HG02759 (cell line): ENCODE data around the gene CEP112.
A peak's percentile ranks its signal among the peaks of the same experiment; 100 is the strongest.

Source experiments
- ATAC-seq: cut with Tn5 transposase; IDR thresholded peaks from one replicate; pipeline ENCODE4 v1.9.1; 2021; ENCODE audit warnings: mild to moderate bottlenecking, moderate library complexity; ENCODE audit not compliant: unreplicated experiment

Gene CEP112

DNA sequence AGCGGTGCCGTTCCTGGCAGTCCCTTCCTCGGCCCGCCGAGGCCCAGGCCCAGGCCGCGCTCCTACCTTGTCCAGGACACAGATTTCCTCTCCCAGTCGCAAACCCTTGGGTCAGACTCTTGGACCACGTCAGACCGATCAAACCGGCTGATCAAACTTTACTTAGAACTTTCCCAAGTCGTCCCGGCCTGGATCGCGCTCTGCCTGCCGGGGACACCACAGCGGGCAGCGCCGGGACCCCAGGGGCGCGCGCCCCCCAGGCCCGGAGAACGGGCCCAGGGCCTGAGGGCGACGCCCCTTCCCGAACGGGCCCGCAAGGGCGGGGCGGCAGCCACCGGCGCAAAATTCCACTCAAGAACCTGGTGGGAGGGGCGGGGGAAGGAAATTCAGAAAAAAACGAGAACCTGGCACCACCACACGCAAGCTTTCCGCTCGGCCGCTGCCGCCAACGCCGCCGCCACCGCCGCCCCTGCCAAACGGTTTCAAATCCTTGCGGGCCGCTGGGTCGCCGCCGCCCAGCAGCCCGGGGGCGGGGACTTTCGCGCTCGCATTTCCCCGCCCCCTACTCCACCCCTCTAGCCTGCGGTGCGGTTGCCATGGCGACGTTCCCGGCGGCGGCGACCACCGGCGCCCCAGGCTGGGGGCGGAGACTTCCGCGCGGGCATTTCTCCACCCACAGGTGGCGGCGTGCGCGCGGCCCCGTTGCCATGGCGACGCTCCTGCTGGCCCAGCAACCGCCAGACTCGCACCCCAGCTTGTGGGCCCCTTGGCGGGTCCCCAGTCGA, at the start of gene CEP112:
Gene CEP112 (minus strand): TSS at position 541 of the 785 bp plus-strand sequence.
- ATAC-seq: peak; percentile 75

DNA sequence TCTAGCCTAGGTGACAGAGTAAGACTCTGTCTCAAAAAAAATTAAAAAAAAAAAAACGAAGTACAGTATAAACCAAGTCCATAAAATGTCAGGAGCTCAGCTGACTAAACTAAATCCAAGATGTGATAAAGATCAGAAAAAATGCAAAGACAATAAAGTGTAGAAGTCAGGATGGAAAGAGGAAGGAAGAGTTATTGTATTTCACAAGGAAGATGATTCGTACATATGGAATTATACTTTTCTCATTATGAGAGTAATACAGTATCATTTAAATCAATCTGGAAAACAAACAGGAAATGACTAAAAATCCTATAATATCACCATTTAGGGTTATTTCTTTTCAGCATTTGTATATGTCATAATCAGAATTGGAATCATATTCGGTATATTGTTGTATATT, 48.7 kb upstream of the CEP112 start:
- ATAC-seq: no peak

DNA sequence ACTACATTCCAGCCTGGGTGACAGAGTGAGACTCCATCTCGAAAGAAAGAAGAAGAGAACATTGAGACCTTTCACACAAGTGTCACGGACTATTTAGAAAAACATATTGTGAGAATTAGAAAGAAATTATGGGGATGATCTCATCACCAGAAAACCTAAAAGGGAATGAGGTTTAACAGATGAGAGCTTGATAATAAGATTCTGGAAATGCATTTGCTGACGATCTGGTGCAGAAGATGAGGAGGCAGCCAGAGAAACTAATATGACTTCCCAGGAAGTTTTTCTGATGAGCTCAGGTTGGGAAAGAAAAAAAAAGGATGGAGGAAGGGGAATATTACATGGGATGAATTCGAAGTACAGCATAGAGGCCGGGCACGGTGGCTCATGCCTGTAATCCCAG, 48.1 kb upstream of the CEP112 start:
- ATAC-seq: no peak

DNA sequence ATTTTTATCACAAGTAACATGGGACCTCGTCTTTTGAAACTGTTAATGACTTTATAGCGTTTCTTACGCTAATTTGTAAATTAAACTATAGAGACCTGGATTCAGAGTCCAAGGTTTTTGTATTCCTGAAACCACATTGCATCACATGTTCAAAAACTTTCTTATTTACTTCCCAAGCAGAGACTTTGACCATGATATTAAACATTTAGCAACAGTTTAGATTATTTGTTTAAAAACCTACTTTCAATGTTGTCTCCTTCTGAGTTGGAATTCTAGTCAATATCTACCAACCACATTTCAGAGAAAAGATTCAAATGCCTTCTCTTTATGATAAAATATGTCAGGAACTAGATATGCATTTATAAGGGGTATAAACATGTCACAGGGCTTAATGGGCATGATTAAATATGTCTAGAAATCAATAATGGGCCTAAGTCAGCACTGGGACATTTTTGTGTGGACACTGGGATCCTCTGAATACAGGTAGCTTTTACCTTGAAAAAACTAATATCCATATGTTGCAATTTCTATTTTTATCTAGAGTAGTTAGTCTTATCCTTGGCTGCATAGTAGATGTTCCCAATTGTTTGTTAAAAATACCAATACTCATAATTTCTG, 43.6 kb upstream of the CEP112 start:
- ATAC-seq: no peak

DNA sequence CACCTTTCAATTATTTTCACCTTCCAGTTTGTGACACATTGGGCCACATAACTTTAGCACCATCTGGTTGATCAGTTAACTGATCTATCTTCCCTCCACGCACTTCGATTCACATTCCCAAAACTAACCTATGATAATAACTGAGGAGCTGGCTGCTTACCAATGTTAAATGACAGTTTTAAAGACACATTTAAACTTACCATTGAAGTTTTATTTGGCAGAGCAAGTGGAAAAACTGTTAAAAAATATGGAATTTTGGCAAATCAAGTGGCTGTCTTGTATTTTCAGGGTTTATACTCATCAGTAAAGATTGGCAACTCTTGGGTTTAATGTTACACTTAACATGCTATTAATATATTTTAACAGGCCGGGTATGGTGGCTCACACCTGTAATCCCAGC, 42.7 kb upstream of the CEP112 start:
- ATAC-seq: no peak

DNA sequence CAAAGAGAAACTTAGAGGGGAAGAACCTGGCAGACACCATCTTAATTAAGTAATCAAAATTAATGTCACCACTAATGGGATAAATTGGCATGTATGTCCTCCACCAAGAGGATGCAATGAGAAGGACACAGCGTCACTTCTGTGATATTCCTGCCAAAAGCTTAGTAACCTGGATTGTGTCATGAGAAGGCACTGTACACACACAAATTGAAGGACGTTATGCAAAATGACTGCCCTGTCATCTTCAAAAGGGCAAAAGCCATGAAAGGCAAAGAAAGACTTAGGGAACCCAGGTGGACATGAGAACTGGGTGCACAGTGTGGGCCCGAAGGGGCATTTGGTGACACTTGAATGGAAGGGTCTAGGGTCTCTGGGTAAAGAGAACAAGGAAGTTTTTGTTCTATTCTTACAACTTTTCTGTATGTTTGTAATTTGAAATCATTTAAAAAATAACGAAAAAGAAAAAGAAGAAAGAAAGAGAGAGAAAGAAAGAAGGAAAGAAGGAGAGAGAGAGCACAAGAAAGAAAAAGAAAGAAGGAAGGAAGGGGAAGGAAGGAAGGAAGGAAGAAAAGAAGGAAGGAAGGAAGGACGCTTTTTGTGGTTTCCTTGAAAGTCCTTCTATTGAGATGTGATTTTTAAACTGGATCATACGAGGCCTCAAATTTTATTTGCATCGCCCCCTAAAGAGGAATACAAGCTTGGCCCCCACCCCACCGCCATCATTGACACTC, 41.3 kb upstream of the CEP112 start:
- ATAC-seq: no peak

DNA sequence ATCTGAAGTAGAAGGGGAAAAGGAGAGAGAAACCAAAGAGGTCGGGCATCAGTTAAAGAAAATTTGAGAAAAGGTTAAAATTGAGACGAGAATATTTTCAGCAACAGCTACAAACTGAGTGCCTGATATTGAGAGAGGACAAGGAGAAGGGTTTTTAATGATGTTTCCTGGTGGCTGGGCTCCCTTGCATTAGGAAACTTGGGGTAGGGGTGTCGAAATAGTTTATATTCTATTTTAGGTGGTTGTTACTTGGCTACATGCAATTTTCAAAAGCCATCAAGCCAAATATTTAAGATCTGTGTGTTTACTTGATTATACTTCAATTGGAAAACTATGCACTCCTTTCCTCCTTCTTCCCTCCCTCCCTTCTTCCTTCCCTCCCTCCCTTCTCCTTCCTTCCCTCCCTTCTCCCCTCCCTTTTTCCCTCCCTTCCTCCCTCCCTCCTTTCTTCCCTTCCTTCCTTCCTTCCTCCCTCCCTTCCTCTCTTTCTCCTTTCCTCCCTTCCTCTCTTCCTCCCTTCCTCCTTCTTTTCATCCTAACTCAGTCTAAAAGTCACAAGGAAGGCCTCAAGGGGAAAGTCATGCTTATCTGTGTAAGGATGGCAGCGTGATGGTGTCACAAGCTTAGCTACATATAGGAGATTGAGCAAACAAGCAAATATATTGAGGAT, 39.1 kb upstream of the CEP112 start:
- ATAC-seq: no peak

DNA sequence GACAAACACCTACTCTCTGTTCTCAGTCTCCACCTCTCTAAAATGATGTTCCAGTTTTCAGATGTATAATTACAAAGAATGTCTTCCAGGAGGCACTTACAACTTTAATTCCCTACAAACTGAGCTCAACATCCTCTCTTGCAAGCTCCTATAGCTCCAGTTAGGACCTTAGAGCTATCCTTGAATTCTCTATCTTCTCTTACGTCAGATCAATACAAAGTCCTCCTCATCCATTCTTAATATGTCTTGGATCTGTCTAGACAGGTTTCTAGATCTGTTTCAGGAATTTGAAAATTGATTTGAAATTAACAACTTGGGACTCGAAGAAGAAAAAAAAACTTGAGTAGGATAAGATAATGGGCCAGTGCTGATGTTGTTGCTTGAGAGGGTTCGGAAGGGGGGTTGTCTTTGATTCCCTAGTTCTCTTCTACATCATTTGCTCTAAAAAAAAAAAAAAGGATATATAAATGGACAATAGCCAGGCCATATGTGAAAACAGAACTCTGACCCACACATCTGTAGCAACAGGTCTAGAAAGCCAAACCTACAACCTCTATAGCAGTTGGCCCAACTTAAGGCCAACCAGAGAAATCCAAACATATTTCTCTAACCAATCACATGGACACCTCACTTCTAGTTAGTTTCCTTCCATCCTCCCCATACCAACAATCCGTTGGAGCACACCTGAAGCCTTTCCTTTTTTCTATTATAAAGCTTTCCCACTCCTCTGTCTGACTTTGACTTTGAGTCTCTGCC, 38.0 kb upstream of the CEP112 start:
- no peak for ATAC-seq

DNA sequence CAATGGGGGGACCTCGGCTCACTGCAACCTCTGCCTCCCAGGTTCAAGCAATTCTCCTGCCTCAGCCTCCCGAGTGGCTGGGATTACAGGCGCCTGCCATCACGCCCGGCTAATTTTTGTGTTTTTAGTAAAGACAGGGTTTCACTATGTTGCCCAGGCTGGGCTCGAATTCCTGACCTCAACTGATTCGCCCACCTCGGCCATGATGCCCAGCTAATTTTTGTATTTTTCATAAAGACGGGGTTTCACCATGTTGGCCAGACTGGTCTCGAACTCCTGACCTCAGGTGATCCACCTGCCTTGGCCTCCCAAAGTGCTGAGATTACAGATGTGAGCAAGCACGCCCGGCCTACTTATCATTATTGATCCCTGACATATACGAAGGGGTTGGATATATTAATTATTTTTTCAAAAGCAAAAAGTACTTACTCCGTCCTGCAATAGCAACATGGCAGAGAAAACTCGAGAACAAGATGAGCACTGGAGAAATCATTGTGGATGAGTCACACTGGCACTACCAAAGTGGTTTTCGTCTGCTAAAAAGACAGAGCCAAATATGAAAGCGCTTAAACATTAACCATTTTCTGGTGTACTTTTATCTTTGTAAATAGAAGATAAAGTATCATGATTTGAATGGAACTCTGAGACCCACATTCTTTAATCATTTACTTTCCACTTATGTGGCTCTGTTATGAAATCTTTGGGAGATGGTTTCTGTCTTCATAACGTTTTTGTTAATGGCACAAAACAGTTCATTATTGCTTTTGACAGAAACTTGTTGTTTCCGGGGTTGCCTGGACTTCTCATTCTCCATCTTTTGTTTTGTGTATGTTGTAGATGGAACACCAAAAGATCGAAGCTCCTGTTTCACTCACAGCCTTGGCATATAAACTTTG, 37.2 kb upstream of the CEP112 start, which contains the start of gene APOH:
Gene APOH (minus strand): TSS at position 529 of the 896 bp plus-strand sequence. CDS start 36 bp downstream, at position 493.
- ATAC-seq: no peak

DNA sequence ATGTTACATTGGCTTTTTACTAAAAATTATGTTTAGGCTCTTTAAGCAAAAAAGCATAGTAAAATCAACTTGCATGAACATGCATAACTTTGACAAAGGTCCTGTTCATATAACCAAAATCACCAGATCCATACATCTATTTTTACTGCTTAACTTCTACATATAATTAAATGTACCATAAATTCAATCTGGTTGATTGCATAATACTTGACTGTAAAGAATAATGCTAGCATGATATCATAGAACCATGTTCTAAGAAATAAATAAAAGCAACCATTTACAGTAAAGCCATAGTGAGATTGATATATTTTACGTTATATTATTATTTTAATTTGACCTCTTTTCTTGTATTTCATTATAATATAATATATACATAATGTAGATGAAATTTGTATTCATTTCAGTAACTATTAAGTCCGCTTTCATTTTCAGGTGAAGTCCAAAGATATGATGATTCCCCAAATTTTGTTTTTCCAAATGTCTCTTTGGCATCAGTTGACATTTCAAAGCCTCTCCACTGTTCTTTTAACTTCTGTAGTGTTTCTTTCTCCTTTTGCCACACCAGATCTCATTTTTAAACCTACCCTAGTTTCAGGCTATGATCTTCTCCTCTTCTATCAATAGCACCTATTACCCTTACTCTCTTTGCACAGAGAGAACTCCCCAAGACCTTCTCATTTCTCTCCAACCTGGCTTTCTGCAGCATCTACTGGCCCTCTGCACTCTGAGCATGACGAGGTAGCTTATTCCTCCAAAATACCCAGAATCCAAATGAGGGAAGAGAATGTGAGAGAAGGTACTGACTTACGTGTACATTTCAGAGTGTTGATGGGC, 35.5 kb upstream of the CEP112 start:
- no peak for ATAC-seq

DNA sequence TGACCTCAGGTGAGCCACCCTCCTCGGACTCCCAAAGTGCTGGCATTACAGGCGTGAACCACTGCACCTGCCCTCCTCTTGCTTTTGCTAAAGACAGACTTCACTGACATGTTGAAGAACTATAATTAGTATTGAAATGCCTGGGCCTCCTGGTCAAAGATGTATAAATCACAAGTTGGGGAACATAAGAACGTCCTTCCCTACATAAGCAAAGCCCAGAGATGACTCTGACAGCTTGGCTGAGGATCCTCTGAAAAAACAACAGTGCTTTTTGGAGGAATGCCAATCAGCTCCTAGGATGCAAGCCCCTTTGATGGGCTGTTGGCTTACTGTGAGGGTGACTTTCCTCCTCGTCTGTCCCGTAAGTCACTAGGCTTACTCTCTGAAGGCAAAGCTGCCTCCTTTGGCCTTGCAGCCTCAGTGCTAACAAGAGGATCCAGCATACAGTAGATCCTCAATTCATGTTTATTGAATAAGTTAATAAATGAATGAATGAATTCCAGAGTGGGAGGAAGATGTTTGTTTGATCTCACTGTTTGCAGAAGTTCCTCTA, 30.9 kb upstream of the CEP112 start:
- ATAC-seq: no peak

DNA sequence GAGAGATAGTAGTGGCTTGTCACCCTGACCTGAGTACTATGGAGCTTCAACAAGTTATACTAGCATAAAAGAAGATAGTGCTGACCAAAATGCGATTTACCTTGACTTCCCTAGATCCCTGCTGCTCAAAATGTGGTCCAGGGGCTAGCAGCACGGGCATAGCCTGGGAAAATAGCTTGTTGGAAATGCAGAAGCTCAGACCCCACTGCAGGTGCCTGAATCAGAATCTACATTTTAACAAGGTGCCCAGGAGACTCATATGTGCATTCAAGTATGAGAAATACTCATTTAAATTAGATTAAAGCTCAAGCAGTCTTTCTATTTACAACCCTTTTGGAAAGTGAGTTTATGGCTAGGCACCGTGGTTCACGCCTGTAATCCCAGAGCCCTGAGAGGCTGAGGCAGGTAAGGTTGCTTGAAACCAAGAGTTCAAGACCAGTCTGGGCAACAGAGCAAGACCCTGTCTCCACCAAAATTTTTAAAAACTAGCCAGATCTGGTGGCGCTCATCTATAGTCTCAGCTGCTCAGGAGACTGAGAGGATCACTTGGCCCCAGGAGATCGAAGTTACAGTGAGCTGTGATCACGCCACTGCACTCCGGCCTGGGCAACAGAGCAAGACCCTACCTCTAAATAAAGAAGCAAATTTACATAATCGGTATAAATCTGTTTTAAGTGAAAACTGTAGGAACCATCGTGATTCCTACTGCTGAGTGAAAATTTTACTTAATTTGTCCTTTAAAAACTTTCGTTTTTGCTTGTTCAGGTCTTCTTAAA, 30.0 kb upstream of the CEP112 start:
- ATAC-seq: no peak

DNA sequence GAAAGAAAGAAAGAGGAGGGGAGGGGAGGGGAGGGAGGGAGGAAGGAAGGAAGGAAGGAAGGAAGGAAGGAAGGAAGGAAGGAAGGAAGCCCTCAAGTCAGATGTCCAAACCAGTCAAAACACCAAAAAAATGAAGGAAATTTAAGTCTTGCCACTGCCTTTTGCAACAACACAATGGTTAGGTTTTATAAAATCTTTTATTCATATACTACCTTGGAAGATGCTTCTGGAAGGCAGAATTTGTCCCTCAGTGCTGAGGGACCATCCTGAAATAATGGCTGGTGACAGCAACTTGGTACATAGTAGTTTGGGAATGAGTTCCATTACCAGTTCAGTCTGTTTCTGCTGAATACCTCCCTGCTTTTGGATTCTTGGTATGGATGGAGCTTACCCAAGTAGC, 29.4 kb upstream of the CEP112 start:
- no peak for ATAC-seq

DNA sequence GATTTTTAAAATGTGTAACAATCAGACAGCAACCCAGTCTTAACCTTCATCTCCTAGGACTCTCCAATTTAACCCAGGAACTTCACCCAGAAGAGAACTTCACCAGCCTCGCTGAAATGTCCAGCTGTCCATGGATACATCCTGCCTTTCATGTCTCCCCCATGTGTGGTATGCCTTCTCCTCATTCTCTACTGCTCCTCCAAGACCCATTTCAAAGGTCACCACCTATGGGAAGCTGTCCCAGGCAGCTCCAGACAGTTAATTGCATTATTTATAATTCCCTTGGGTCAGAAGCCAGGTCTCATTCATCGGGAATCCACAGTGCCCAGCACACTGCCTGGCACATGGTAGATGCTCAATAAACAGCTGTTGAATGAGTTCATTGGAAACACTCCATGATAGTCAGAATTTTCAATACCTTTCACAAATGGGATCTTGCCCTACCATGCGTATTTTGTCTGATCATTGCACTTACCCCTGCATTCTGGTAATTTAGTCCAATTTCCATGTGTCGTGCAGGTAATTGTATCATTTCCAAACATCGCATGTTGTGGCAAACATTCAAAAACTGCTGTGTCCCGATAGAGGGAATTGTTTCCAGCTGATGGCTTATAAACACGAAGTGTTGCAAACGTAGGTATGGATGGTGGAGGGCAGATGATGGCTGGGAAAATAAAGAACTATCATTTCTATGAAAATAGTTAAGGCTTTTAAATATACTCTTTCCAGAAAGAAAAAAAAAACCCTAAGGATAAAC, 28.3 kb upstream of the CEP112 start:
- no peak for ATAC-seq

DNA sequence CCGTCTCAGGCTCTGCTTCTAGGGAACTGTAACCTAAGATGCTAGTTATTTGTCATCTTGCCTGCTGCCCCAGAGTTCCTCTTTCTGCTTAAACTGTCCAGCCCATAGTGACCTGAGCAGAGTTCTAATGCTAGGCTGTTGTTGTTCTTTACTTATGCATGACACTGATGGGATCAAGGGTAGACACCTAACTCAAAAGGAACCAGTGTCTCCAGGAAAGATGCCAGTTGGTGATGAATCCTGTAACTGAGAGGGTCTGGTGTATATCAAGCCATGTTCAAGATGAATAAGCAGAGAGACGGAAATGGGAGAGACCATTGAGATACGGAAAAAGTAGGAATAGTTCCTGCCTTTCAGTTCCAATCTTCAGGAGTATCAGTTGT, 23.6 kb upstream of the CEP112 start:
- no peak for ATAC-seq

DNA sequence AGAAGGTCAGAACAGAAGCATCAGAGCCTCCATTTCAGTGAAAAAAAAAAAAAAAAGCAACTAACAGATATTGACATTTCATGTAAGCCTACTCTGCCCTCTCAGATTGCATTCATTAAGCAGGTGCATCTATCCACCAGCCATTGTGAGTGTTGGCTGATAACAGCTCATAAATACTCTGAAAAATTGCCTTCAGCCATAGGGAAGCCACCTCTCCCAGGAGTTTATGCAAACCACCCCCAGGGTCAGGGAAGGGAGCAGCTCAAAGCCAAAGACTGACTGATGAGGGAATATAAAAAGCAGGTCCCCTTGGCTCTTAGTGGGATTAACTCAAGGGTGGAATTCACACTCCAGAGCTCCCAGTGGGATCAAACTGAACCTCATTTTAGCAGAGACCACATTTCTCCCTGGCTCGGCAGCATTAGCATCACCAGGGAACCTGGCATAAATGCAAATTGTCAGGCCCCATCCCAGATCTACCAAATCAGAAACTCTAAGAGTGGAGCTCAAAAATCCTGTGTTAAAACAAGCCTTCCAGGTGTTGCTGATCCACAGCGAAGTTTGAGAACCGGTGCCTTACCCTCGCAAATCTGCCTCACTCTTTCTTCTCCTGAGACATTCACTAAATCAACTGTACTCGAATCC, 23.1 kb upstream of the CEP112 start:
- ATAC-seq: no peak
